Renal pelvis (tissue), 12 donors: ENCODE data around the gene IDNK. TPM values are rescaled to one million over a fixed set of nuclear protein-coding genes. Genes with fewer than 3 reads are reported as not detected.
"Not testable (repeated sequence)": the region's sequence is repeated elsewhere in the genome, so short reads cannot be mapped to it uniquely, and the experiment has no call there.

ENCODE experiments used
- DNase-seq: peaks from one replicate; pipeline ENCODE4 v3.0.0-alpha.2; 2013
- long read RNA-seq, 16 experiments: transcript quantifications; one replicate each; lab custom pipeline, GENCODE V29; 2026
- polyA plus RNA-seq, 3 donors: library from polyadenylated mRNA; unstranded; fragments of 120-200 nt; gene quantifications; one replicate each; pipeline ENCODE4 v1.2.1, GENCODE V29; 2013; ENCODE audit not compliant: insufficient read length in 3 of 3

Gene IDNK
- 10 to 100 TPM; 10.8 to 13.1 (median 12.9) TPM for polyA plus RNA-seq
- long read RNA-seq, donor 1, transcript IDNK-202 (5 exons, 692 nt): major isoform, 7 of 105 reads
- long read RNA-seq, donor 1, partial matches to known transcripts: 91 of 105 reads
- long read RNA-seq, donor 1, other reads (novel, unspliced or antisense): 5 of 105 reads
- long read RNA-seq, donor 2, transcript IDNK-202 (5 exons, 692 nt): major isoform, 8 of 127 reads
- long read RNA-seq, donor 2, partial matches to known transcripts: 94 of 127 reads
- long read RNA-seq, donor 2, other reads (novel, unspliced or antisense): 25 of 127 reads
- long read RNA-seq, donor 3, partial matches to known transcripts: 0 of 4 reads
- long read RNA-seq, donor 3, other reads (novel, unspliced or antisense): 0 of 4 reads
- long read RNA-seq, donor 4, transcript IDNK-202 (5 exons, 692 nt): major isoform, 6 of 66 reads
- long read RNA-seq, donor 4, partial matches to known transcripts: 44 of 66 reads
- long read RNA-seq, donor 4, other reads (novel, unspliced or antisense): 14 of 66 reads
- long read RNA-seq, donor 5, partial matches to known transcripts: 24 of 26 reads
- long read RNA-seq, donor 5, other reads (novel, unspliced or antisense): 0 of 26 reads
- long read RNA-seq, donor 6, transcript IDNK-202 (5 exons, 692 nt): major isoform, 5 of 7 reads
- long read RNA-seq, donor 6, partial matches to known transcripts: 0 of 7 reads
- long read RNA-seq, donor 6, other reads (novel, unspliced or antisense): 0 of 7 reads
- long read RNA-seq, donor 7, transcript IDNK-202 (5 exons, 692 nt): major isoform, 6 of 86 reads
- long read RNA-seq, donor 7, partial matches to known transcripts: 66 of 86 reads
- long read RNA-seq, donor 7, other reads (novel, unspliced or antisense): 12 of 86 reads
- long read RNA-seq, donor 8, partial matches to known transcripts: 22 of 31 reads
- long read RNA-seq, donor 8, other reads (novel, unspliced or antisense): 6 of 31 reads
- long read RNA-seq, donor 9, transcript IDNK-202 (5 exons, 692 nt): major isoform, 9 of 104 reads
- long read RNA-seq, donor 9, partial matches to known transcripts: 72 of 104 reads
- long read RNA-seq, donor 9, other reads (novel, unspliced or antisense): 21 of 104 reads
- long read RNA-seq, donor 10, partial matches to known transcripts: 18 of 22 reads
- long read RNA-seq, donor 10, other reads (novel, unspliced or antisense): 0 of 22 reads
- long read RNA-seq, donor 11, transcript IDNK-202 (5 exons, 692 nt): major isoform, 6 of 6 reads
- long read RNA-seq, donor 11, partial matches to known transcripts: 0 of 6 reads
- long read RNA-seq, donor 11, other reads (novel, unspliced or antisense): 0 of 6 reads
- long read RNA-seq, donor 12, partial matches to known transcripts: 74 of 108 reads
- long read RNA-seq, donor 12, other reads (novel, unspliced or antisense): 30 of 108 reads
- long read RNA-seq, donor 13, partial matches to known transcripts: 0 of 2 reads
- long read RNA-seq, donor 13, other reads (novel, unspliced or antisense): 0 of 2 reads
- long read RNA-seq, donor 14: 0 reads
- long read RNA-seq, donor 15, transcript IDNK-202 (5 exons, 692 nt): major isoform, 5 of 9 reads
- long read RNA-seq, donor 15, partial matches to known transcripts: 0 of 9 reads
- long read RNA-seq, donor 15, other reads (novel, unspliced or antisense): 0 of 9 reads
- long read RNA-seq, donor 16, transcript IDNK-202 (5 exons, 692 nt): major isoform, 6 of 95 reads
- long read RNA-seq, donor 16, partial matches to known transcripts: 75 of 95 reads
- long read RNA-seq, donor 16, other reads (novel, unspliced or antisense): 12 of 95 reads

- DNase-seq: peak; percentile 30
Measured at GRCh38 chr9:83622939-83623678, at the start of gene IDNK. IDNK (plus strand) TSS chr9:83623143; CDS start chr9:83623172, 29 bp downstream.

DNA sequence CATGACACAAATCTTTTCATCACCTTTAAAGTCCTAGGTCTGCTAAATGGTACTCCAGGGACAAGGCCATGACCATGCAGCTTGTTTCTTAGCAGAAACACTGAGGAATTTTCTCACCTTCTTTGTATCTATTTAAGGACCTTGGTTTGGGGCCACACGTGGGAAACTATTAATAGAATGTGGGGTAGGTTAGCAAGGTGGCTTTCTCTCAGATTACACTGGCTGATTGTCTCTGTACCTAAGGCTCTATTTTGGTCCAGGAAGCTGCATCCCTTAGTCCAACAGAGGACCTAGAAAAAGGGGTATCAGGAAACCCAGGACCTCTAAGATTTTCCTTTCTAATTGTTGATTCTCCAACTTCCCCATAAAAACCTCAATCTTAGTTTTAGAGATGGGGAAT, 48.5 kb upstream of the IDNK start:
- DNase-seq: no peak

- DNase-seq: no peak
Measured at GRCh38 chr9:83582029-83582428, 40.9 kb upstream of the IDNK start.

- peak; percentile 37 for DNase-seq
Measured at GRCh38 chr9:83583151-83584014, 39.6 kb upstream of the IDNK start.

GRCh38 chr9:83584995-83585394, 37.9 kb upstream of the IDNK start:
- DNase-seq: no peak

- DNase-seq: no peak
Measured at GRCh38 chr9:83588256-83588655, 34.7 kb upstream of the IDNK start.

- no peak for DNase-seq
Measured at GRCh38 chr9:83596899-83597504, 25.9 kb upstream of the IDNK start.

- DNase-seq: no peak
Measured at GRCh38 chr9:83598487-83598886, 24.5 kb upstream of the IDNK start.

GRCh38 chr9:83599071-83599470, 23.9 kb upstream of the IDNK start:
- DNase-seq: no peak

DNA sequence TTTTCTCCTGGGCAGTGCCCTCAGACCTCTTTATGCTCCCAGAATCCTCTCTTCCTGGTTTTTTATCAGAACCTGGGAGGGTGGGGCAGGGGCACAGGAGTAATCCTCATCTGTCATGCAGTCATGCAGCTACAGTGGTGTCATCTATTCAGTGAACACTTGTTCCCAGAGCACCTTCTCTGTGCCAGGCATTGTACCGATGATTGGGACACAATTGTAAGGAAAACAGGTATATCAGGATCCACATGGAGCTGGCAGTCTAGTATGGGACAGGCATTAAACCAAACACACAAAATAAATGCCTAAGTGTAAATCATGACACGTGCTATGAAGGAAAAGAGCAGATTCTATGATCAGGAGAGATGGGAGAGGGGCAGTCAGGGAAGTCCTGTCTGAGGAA, 21.5 kb upstream of the IDNK start:
- no peak for DNase-seq

DNA sequence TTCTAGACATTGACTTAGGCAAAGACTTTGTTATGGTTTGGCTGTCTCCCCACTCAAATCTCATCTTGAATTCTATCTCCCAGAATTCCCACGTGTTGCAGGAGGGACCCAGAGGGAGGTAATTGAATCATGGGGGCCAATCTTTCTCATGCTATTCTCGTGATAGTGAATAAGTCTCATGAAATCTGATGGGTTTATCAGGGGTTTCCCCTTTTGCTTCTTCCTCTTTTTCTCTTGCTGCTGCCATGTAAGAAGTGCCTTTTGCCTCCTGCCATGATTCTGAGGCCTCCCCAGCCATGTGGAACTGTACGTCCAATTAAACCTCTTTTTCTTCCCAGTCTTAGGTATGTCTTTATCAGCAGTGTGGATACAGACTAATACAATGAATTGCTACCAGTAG, 15.3 kb upstream of the IDNK start:
- not testable (repeated sequence) for DNase-seq

- DNase-seq: not testable (repeated sequence)
Measured at GRCh38 chr9:83613298-83613697, 9.6 kb upstream of the IDNK start.

GRCh38 chr9:83617299-83617698, 5.6 kb upstream of the IDNK start:
- DNase-seq: no peak

DNA sequence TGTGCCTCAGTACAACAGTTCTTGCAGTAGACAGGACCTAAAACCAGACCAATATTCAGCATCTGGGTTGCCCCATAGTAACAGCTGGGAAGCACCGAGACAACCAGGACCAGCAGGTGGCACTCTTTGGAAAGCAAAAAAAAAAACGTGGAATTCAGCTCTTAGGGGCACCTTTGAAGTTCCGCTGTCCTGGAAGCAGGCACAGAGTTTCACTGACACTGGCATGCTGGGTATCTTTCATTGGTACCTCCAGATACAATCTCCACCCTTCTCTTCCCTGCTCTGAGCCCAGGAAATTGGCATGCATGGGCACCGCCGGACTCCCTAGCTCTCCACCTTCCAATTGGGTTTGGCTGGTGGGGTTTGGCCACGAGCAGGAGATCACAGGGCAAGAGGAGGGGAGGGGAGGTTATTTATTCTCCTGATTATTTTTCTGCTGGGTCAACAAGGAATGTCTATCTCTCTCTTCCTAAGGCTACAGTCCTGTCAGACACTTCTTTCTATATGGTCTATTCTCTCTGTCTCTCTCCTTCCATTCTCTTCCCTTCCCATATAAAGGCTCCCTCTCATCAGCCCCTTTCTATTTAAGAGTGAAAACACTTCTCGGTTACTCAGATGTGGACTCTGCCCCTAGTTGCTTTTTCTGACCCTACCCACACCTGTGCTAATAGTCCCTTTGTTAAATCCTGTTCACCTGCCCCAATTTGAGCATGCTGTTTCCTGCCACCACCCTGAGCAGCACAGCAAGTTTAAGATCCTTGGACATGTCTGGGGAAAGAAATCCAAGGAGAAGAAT, 1.9 kb upstream of the IDNK start:
- peak; percentile 69 for DNase-seq

GRCh38 chr9:83622433-83622938, 457 bp upstream of the IDNK start:
- DNase-seq: peak; percentile 73

DNA sequence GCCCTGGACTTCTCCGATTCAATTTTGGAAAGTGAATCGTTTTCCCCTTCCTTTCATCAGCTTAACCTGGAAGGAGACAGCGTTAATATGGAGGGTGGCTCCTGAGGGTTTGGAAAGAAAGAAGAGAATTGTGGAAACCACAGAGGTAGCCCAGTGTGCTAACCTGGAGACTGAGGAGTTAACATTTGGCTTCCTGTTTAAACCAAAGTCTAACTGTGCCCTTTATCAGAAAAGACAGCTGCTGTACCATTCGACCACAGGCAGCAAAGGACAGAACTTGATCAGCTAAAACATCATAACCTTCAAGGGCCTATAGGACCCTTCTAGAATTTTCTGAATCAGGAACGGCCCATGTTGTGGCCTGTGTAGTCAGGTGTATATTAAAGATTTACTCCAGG, 735 bp downstream of the IDNK start:
- DNase-seq: no peak

DNA sequence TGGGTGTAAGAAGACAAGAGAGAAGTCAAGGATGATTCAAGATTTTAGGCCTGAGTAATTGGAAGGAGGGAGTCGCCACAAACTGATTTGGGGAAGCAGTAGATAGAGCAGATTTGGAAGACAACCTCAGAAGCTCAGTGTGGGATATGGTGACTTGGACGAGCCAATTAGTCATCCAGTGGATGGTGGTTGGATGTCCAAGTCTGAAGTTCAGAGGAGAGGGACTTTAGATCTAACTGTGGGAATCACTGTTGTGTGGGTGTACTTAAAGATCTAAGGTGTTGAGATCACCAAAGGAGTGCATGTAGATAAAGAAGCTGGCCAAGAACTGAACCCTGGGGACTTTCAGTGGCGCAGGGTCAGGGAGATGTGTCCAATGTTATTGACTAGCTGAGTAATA, 2.2 kb downstream of the IDNK start:
- DNase-seq: no peak

GRCh38 chr9:83628540-83628939, 5.6 kb downstream of the IDNK start:
- no peak for DNase-seq
